Hematopoietic multipotent progenitor cell treated with erythropoietin and hydrocortisone succinate and interleukin-3 and kit ligand, for 17 days (in vitro differentiated cells): ENCODE results near the gene FAM222A.

Experiments
- DNase-seq: peaks from one replicate; pipeline ENCODE4 v3.0.0-alpha.2; 2015; ENCODE audit warnings: low spot score

Gene FAM222A

GRCh38 chr12:109802828-109803227 is 89.2 kb downstream of the FAM222A start:
- DNase-seq = no peak

GRCh38 chr12:109803678-109804077 is 90.1 kb downstream of the FAM222A start:
- DNase-seq = no peak

- DNase-seq = peak; percentile 64
Measured at GRCh38 chr12:109804820-109805761, 91.5 kb downstream of the FAM222A start.

GRCh38 chr12:109807954-109808643 is 94.5 kb downstream of the FAM222A start:
- no peak for DNase-seq

- DNase-seq = no peak
Measured at GRCh38 chr12:109808876-109809646, 95.4 kb downstream of the FAM222A start.

GRCh38 chr12:109810954-109811623 is 97.5 kb downstream of the FAM222A start:
- DNase-seq = no peak

- no peak for DNase-seq
Measured at GRCh38 chr12:109811624-109811995, 98.0 kb downstream of the FAM222A start.

GRCh38 chr12:109813810-109814416 is 100.3 kb downstream of the FAM222A start:
- no peak for DNase-seq

GRCh38 chr12:109814600-109815150 is 101.0 kb downstream of the FAM222A start:
- no peak for DNase-seq

- DNase-seq = no peak
Measured at GRCh38 chr12:109815225-109815624, 101.6 kb downstream of the FAM222A start.

- no peak for DNase-seq
Measured at GRCh38 chr12:109815757-109816617, 102.4 kb downstream of the FAM222A start.

- DNase-seq = no peak
Measured at GRCh38 chr12:109816870-109817269, 103.2 kb downstream of the FAM222A start.

- DNase-seq = no peak
Measured at GRCh38 chr12:109817627-109818231, 104.1 kb downstream of the FAM222A start.

GRCh38 chr12:109818253-109818652 is 104.6 kb downstream of the FAM222A start:
- DNase-seq = no peak

GRCh38 chr12:109818905-109819500 is 105.4 kb downstream of the FAM222A start:
- no peak for DNase-seq
